GM12891 (cell line): ENCODE measurements around the gene BMI1.
"Not testable (repeated sequence)": the region's sequence is repeated elsewhere in the genome, so short reads cannot be mapped to it uniquely, and the experiment has no call there.

ENCODE experiments used
- DNase-seq: peaks from one replicate; pipeline ENCODE4 v3.0.0; 2011; ENCODE audit warnings: low spot score; ENCODE audit not compliant: insufficient read length
- FAIRE-seq: peaks from 2 replicates; lab custom pipeline; 2011; peaks lifted over from hg19 to GRCh38; lab: Jason Lieb, UNC
- PAX5 ChIP-seq: IDR thresholded peaks from 2 replicates; pipeline ENCODE4 v1.6.1; 2011; ENCODE audit warnings: low read length, moderate library complexity, mild to moderate bottlenecking; ENCODE audit not compliant: insufficient read depth, severe bottlenecking
- POLR2A ChIP-seq: IDR thresholded peaks from 2 replicates; pipeline ENCODE4 v1.6.1; 2011; ENCODE audit warnings: low read depth, low read length, control low read depth
- POLR2AphosphoS5 ChIP-seq: IDR thresholded peaks from 2 replicates; pipeline ENCODE4 v1.6.1; 2011; ENCODE audit warnings: low read depth, low read length, control low read depth
- POU2F2 ChIP-seq: IDR thresholded peaks from 2 replicates; pipeline ENCODE4 v1.6.1; 2011; ENCODE audit warnings: low read depth, mild to moderate bottlenecking, control low read depth, low read length, moderate library complexity
- SPI1 ChIP-seq: IDR thresholded peaks from 2 replicates; pipeline ENCODE4 v1.6.1; 2011; ENCODE audit warnings: low read depth, low read length, control low read depth
- TAF1 ChIP-seq: IDR thresholded peaks from 2 replicates; pipeline ENCODE4 v1.6.1; 2011; ENCODE audit warnings: low read depth, low read length, control low read depth

Gene BMI1

GRCh38 chr10:22308390-22308789 is 12.5 kb upstream of the BMI1 start:
- TF ChIP-seq TAF1 = no peak
- TF ChIP-seq PAX5 = no peak
- no peak for TF ChIP-seq SPI1
- TF ChIP-seq POLR2AphosphoS5 = no peak
- TF ChIP-seq POU2F2 = no peak
- TF ChIP-seq POLR2A = no peak
- no peak for DNase-seq
- FAIRE-seq = peak; percentile 84

GRCh38 chr10:22309180-22310000 is 11.5 kb upstream of the BMI1 start:
- FAIRE-seq (no peak), DNase-seq (no peak)
- no peak for TF ChIP-seq PAX5
- no peak for TF ChIP-seq SPI1
- no peak for TF ChIP-seq POLR2A
- TF ChIP-seq TAF1 = no peak
- TF ChIP-seq POU2F2 = no peak

- FAIRE-seq, DNase-seq: not testable (repeated sequence)
Measured at GRCh38 chr10:22310012-22310411, 10.9 kb upstream of the BMI1 start.

DNA sequence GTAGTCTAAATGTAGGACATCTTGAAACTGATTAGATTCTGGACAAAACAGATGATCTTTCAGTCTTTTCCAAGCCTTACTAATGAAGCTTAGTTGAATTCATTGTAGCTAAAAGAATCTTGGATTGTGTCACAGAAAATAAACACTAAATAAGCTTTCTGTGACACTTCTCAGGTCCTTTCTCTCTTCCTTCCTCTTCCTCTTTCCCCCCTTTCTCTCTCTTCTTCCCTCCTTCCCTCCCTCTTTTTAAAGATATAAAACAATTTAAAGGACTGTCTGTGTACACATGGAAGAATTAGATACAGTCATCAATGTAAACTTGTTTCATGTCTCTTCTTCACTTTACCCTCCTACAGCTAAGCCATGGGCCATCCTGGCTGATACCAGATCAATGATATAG is 10.0 kb upstream of the BMI1 start:
- TF ChIP-seq POLR2A = no peak
- no peak for TF ChIP-seq POU2F2
- TF ChIP-seq TAF1 = no peak
- no peak for TF ChIP-seq POLR2AphosphoS5
- no peak for TF ChIP-seq SPI1
- no peak for TF ChIP-seq PAX5
- DNase-seq = no peak
- FAIRE-seq = no peak

DNA sequence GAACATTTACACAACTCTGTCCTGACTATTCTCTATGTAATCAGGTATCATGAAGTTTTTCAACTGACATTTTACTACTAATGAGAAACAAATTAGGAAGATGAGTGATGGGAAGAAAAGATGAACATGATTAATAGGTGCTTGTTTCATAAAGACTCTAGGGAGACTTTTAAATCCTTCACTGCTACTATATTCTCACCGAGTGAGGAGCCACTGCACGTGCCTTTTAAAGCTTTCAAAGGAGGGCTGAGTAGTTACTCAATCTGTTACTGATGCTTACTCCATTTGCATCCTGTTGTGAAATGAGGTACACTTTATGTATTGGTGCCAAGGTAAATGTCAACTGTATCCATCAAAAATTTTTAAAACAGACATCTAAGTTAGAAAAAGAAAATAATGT is 6.0 kb upstream of the BMI1 start:
- FAIRE-seq (peak; percentile 26), DNase-seq (no peak)
- no peak for TF ChIP-seq TAF1
- no peak for TF ChIP-seq POLR2AphosphoS5
- no peak for TF ChIP-seq POLR2A
- no peak for TF ChIP-seq PAX5
- no peak for TF ChIP-seq POU2F2

GRCh38 chr10:22315455-22316285 is 5.2 kb upstream of the BMI1 start:
- FAIRE-seq (peak; percentile 41), DNase-seq (no peak)
- no peak for TF ChIP-seq PAX5
- TF ChIP-seq SPI1 = no peak
- TF ChIP-seq POLR2A = no peak
- no peak for TF ChIP-seq POLR2AphosphoS5
- no peak; the same call in 1 of the 2 replicates for TF ChIP-seq POU2F2
- TF ChIP-seq TAF1 = no peak

DNA sequence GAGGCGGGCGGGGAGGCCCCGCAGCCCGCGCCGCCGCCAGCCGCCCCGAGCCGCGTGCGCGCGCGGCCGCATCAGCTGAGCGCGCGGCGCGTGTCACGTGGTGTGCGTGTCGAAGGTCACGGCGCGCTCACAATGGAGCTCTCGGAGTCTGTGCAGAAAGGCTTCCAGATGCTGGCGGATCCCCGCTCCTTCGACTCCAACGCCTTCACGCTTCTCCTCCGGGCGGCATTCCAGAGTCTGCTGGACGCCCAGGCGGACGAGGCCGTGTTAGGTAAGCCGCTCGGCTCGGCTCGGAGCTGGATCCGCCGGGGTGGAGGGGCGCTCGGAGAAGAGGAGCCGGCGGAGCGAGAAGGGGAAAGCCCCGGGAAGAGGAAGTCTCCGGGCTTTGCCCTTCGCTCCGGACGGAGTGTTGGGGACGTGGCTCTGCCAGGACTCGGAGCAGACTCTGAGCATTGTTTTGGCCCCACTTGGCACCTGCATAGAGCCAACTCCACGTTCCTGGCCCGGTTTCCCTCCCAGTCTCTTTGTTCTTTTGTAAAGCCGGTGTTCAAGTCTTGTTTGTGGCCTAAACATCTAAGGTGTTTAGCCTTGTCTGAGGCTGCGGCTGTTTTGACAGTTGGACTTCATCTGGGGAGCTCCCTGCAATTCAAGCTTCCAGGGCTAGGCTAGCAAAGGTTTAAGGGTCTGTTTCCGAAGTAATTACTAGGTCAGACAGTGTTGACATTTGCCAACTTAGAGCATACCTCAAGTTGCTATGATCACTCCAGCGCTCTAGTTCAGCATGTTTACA is 4.4 kb upstream of the BMI1 start, which contains the start of gene COMMD3:
Gene COMMD3, plus strand, starts transcription at position 103 of the 790 bp plus-strand sequence. Its CDS starts 30 bp downstream, at position 133.
- DNase-seq = no peak
- peak; percentile 99 for FAIRE-seq
- peak; percentile 84 for TF ChIP-seq POLR2A
- TF ChIP-seq POU2F2 = no peak
- peak; percentile 70 for TF ChIP-seq TAF1
- TF ChIP-seq POLR2AphosphoS5 = peak; percentile 85
- peak; percentile 78 for TF ChIP-seq SPI1

- TF ChIP-seq TAF1 (no peak), PAX5 (no peak), POLR2A (no peak), POLR2AphosphoS5 (no peak), POU2F2 (no peak), SPI1 (no peak)
- FAIRE-seq (no peak), DNase-seq (no peak)
Measured at GRCh38 chr10:22317076-22317370, 3.9 kb upstream of the BMI1 start.

DNA sequence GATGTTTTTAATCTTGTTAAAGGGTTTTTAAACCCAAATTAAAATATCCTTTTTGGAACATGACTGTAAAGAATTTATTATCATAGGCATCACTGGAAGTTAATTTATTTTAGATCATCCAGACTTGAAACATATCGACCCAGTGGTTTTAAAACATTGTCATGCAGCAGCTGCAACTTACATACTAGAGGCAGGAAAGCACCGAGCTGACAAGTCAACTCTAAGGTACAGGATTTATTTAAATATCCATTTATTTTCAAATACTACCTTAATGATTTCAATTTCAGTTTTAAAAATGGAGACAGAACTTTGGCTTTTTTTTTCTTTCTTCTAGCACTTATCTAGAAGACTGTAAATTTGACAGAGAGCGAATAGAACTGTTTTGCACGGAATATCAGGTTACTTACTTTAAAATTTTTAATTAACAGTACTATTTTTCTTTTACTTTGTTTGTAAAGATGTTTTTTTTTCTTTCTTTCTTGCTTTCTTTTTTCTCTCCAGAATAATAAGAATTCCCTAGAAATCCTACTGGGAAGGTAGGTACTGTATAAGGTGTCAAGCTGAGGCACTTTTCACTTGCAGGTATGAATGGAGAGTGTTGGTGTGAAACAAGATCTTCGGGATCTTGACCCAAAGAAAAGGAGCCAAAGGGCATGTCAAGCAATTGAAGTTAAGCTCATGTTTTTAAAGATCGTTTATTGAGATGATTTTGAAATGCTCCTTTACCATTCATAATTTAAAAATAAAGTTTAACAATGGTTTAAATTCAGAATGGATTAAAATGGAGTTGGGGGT is 2.9 kb upstream of the BMI1 start:
- FAIRE-seq (no peak), DNase-seq (no peak)
- TF ChIP-seq SPI1 = no peak
- no peak for TF ChIP-seq POLR2A
- no peak for TF ChIP-seq POLR2AphosphoS5
- no peak for TF ChIP-seq PAX5
- no peak for TF ChIP-seq POU2F2
- no peak for TF ChIP-seq TAF1
